ENCODE measurements around the gene MUC5B.

- TF ChIP-seq POLR2A (IDR thresholded peaks at IDR 0.05) = no peak
- TF ChIP-seq CTCF (IDR thresholded peaks at IDR 0.05) = no peak
Observed at GRCh38 chr11:1285876-1286275, 63.0 kb downstream of the MUC5B start.

Measured in vagina (tissue), 2 donors.